Measurements from ENCODE around the gene CENPC.

CENPC gene

GRCh38 chr4:67437974-67438713, 107.2 kb downstream of the CENPC start:
- H3K27ac ChIP-seq, result no peak overlapping the region
- CTCF ChIA-PET, result interaction anchor here (0.6 kb wide), 1 partner anchor 303 kb away, joined by 4 read pairs; no protein-coding TSS in a partner anchor
- DNase-seq (ENCODE audit: low spot score), result no peak
- POLR2A ChIA-PET (ENCODE audit: low non-redundant PET), result no interaction called here
- TF ChIP-seq, protein P1, sequence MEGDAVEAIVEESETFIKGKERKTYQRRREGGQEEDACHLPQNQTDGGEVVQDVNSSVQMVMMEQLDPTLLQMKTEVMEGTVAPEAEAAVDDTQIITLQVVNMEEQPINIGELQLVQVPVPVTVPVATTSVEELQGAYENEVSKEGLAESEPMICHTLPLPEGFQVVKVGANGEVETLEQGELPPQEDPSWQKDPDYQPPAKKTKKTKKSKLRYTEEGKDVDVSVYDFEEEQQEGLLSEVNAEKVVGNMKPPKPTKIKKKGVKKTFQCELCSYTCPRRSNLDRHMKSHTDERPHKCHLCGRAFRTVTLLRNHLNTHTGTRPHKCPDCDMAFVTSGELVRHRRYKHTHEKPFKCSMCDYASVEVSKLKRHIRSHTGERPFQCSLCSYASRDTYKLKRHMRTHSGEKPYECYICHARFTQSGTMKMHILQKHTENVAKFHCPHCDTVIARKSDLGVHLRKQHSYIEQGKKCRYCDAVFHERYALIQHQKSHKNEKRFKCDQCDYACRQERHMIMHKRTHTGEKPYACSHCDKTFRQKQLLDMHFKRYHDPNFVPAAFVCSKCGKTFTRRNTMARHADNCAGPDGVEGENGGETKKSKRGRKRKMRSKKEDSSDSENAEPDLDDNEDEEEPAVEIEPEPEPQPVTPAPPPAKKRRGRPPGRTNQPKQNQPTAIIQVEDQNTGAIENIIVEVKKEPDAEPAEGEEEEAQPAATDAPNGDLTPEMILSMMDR (conservative IDR thresholded peaks at IDR 0.05; ENCODE audit: low read depth), result no peak

DNA sequence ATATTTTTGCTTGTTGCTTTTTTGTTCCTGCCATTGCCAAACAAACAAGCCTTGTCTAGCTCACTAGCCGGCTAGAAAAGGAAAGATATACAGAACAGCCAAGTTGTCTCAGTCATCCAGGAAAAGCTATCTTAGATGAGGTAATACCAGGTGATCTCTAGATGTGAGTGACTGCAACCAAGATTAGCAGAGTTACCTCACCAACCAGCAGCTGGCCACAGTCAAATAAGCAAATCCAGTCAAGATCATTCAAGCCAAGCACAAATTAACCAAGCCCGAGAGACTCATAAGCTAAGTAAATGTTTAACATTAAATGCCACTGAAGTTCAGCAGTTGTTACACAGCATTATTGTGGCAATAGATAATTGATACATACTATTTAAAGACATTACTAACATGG, 108.6 kb downstream of the CENPC start:
- CTCF ChIA-PET, result interaction anchor here (0.6 kb wide), 1 partner anchor 48 kb away, joined by 5 read pairs; no protein-coding TSS in a partner anchor
- POLR2A ChIA-PET (ENCODE audit: low non-redundant PET), result no interaction called here
- no peak overlapping the region for H3K27ac ChIP-seq
- TF ChIP-seq, protein P1 (conservative IDR thresholded peaks at IDR 0.05; ENCODE audit: low read depth), result no peak
- no peak for DNase-seq (ENCODE audit: low spot score)

GRCh38 chr4:67430989-67431388, 114.3 kb downstream of the CENPC start:
- POLR2A ChIA-PET (ENCODE audit: low non-redundant PET), result no interaction called here
- H3K27ac ChIP-seq, result no peak overlapping the region
- CTCF ChIA-PET, result interaction anchor here (1.2 kb wide), 1 partner anchor 38 kb away, joined by 3 read pairs; no protein-coding TSS in a partner anchor
- TF ChIP-seq, protein P1 (conservative IDR thresholded peaks at IDR 0.05; ENCODE audit: low read depth), result no peak
- no peak for DNase-seq (ENCODE audit: low spot score)

DNA sequence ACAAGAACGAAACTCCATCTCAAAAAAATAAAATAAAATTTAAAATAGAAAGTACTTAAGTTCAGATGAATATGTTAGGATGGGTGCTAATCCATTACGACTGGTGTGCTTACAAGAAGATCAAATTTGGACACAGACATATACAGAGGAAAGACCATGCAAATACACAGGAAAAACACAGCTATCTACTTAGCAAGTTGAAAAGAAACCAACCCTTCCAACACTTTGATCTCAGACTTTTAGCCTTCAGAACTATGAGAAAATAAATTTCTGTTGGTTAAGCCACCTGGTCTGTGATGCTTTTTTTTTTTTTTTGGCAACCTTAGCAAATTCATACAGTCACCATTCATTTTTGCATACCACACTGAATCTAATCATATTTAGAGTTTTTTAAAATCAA, 116.5 kb downstream of the CENPC start:
- no peak overlapping the region for H3K27ac ChIP-seq
- no peak for DNase-seq (ENCODE audit: low spot score)
- TF ChIP-seq, protein P1 (conservative IDR thresholded peaks at IDR 0.05; ENCODE audit: low read depth), result no peak
- CTCF ChIA-PET, result interaction anchor here (0.6 kb wide), 1 partner anchor 23 kb away, joined by 4 read pairs; no protein-coding TSS in a partner anchor
- POLR2A ChIA-PET (ENCODE audit: low non-redundant PET), result no interaction called here
